ENCODE results near the gene ARG2. TPM values are rescaled to one million over a fixed set of nuclear protein-coding genes. Genes with fewer than 3 reads are reported as not detected.

The ARG2 gene
- total and polyA plus RNA-seq, 10 donors: 0.64 to 4.7 (median 1.1) TPM

- H3K36me3 ChIP-seq: peaks cover 0 to 3% (median 0%) of the 10 kb centered on the region in 6 donors
Measured at GRCh38 chr14:67668559-67668958, 48.8 kb downstream of the ARG2 start.

GRCh38 chr14:67673451-67673850, 53.7 kb downstream of the ARG2 start:
- Histone ChIP-seq H3K36me3 (peaks cover 0 to 14% (median 7%) of the 10 kb centered on the region in 6 donors), H3K27ac (peak overlapping the region in 1 of 8 donors; percentile 96), H3K4me3 (peak overlapping the region; percentile 74 to 99 (median 96)), H3K27me3 (replicated peaks in 1 of 7) (no peaks in the 10 kb centered on the region), H3K9me3 (no peaks in the 10 kb centered on the region), H3K4me1 (peaks cover 20 to 68% (median 51%) of the 10 kb centered on the region in 6 donors)
- TF ChIP-seq, protein P1, sequence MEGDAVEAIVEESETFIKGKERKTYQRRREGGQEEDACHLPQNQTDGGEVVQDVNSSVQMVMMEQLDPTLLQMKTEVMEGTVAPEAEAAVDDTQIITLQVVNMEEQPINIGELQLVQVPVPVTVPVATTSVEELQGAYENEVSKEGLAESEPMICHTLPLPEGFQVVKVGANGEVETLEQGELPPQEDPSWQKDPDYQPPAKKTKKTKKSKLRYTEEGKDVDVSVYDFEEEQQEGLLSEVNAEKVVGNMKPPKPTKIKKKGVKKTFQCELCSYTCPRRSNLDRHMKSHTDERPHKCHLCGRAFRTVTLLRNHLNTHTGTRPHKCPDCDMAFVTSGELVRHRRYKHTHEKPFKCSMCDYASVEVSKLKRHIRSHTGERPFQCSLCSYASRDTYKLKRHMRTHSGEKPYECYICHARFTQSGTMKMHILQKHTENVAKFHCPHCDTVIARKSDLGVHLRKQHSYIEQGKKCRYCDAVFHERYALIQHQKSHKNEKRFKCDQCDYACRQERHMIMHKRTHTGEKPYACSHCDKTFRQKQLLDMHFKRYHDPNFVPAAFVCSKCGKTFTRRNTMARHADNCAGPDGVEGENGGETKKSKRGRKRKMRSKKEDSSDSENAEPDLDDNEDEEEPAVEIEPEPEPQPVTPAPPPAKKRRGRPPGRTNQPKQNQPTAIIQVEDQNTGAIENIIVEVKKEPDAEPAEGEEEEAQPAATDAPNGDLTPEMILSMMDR (IDR thresholded peaks at IDR 0.05 in 8 of 11, conservative IDR thresholded peaks at IDR 0.05 in 3 of 11): no peak
- TF ChIP-seq POLR2A (IDR thresholded peaks at IDR 0.05) (no peak), POLR2AphosphoS5 (IDR thresholded peaks at IDR 0.05) (no peak)
- no peak for DNase-seq
- WGBS, 5 donors: 58 to 64% (median 63%) methylated on average over 5 of the region's 5 CpGs
- intact Hi-C loops (cut with DNase I; ENCODE audit: low total_unique reads): no loop called here

More at GRCh38 chr14:67668559-67668958, 48.8 kb downstream of the ARG2 start:
- TF ChIP-seq, protein P1 (IDR thresholded peaks at IDR 0.05 in 8 of 11, conservative IDR thresholded peaks at IDR 0.05 in 3 of 11): no peak
- no peak for TF ChIP-seq POLR2A (IDR thresholded peaks at IDR 0.05)
- no peak for TF ChIP-seq POLR2AphosphoS5 (IDR thresholded peaks at IDR 0.05)
- Histone ChIP-seq H3K27me3 (replicated peaks in 1 of 7) (no peaks in the 10 kb centered on the region), H3K9me3 (no peaks in the 10 kb centered on the region), H3K4me3 (no peak overlapping the region), H3K4me1 (peaks cover 19 to 99% (median 69%) of the 10 kb centered on the region in 6 donors), H3K27ac (no peak overlapping the region)
- no peak for DNase-seq
- intact Hi-C loops (cut with DNase I; ENCODE audit: low total_unique reads): loop anchor here (5.0 to 10.0 kb wide), 3 partner anchors 51 to 241 kb away; partner anchors contain the start of gene ARG2

- 0 to 1% (median 0%) methylated on average over 9 to 25 of the region's 25 CpGs for WGBS, 5 donors
- no peaks in the 10 kb centered on the region for H3K27me3 ChIP-seq (replicated peaks in 1 of 7)
- H3K9me3 ChIP-seq: no peaks in the 10 kb centered on the region
- H3K36me3 ChIP-seq: peaks cover 0 to 21% (median 7%) of the 10 kb centered on the region in 6 donors
- H3K27ac ChIP-seq: peak overlapping the region; percentile 94 to 100 (median 98)
- peak overlapping the region; percentile 74 to 99 (median 96) for H3K4me3 ChIP-seq
- peak; percentile 93 for DNase-seq
- intact Hi-C loops (cut with DNase I; ENCODE audit: low total_unique reads): no loop called here
- no peak for TF ChIP-seq POLR2A (IDR thresholded peaks at IDR 0.05)
- TF ChIP-seq POLR2AphosphoS5 (IDR thresholded peaks at IDR 0.05): no peak
- TF ChIP-seq, protein P1 (IDR thresholded peaks at IDR 0.05 in 8 of 11, conservative IDR thresholded peaks at IDR 0.05 in 3 of 11): peak in 7 of 11 experiments; percentile 3 to 43 (median 22)
- H3K4me1 ChIP-seq: peaks cover 16 to 62% (median 45%) of the 10 kb centered on the region in 6 donors
Measured at GRCh38 chr14:67674139-67674479, 54.4 kb downstream of the ARG2 start.

GRCh38 chr14:67674480-67675218, 54.9 kb downstream of the ARG2 start, which contains the start of gene VTI1B:
Gene VTI1B (minus strand): TSS chr14:67674632. CDS start chr14:67674489, 143 bp downstream.
- 0 to 1% (median 0%) methylated on average over 11 to 87 of the region's 87 CpGs for WGBS, 5 donors
- peak within 1 kb of the TSS; percentile 94 to 100 (median 98) for H3K27ac ChIP-seq
- peak within 1 kb of the TSS; percentile 74 to 99 (median 96) for H3K4me3 ChIP-seq
- H3K36me3 ChIP-seq: peaks cover 0 to 24% (median 7%) of the 10 kb centered on the region in 6 donors
- H3K27me3 ChIP-seq (replicated peaks in 1 of 7): no peaks in the 10 kb centered on the region
- intact Hi-C loops (cut with DNase I; ENCODE audit: low total_unique reads): no loop called here
- peaks cover 16 to 56% (median 43%) of the 10 kb centered on the region in 6 donors for H3K4me1 ChIP-seq
- H3K9me3 ChIP-seq: no peaks in the 10 kb centered on the region
- TF ChIP-seq POLR2AphosphoS5 (IDR thresholded peaks at IDR 0.05): peak; percentile 88 to 94 (median 89)
- TF ChIP-seq POLR2A (IDR thresholded peaks at IDR 0.05): peak in 1 of 3 donors; percentile 58
- TF ChIP-seq, protein P1 (IDR thresholded peaks at IDR 0.05 in 8 of 11, conservative IDR thresholded peaks at IDR 0.05 in 3 of 11): no peak
- peak; percentile 96 for DNase-seq
